ENCODE results near the gene S100A14. TPM values are rescaled to one million over a fixed set of nuclear protein-coding genes. Genes with fewer than 3 reads are reported as not detected.
A peak's percentile ranks its signal among the peaks of the same experiment; 100 is the strongest.

S100A14 gene
- total RNA-seq, result 1 to 10 TPM; 4.2 to 4.9 TPM

DNA sequence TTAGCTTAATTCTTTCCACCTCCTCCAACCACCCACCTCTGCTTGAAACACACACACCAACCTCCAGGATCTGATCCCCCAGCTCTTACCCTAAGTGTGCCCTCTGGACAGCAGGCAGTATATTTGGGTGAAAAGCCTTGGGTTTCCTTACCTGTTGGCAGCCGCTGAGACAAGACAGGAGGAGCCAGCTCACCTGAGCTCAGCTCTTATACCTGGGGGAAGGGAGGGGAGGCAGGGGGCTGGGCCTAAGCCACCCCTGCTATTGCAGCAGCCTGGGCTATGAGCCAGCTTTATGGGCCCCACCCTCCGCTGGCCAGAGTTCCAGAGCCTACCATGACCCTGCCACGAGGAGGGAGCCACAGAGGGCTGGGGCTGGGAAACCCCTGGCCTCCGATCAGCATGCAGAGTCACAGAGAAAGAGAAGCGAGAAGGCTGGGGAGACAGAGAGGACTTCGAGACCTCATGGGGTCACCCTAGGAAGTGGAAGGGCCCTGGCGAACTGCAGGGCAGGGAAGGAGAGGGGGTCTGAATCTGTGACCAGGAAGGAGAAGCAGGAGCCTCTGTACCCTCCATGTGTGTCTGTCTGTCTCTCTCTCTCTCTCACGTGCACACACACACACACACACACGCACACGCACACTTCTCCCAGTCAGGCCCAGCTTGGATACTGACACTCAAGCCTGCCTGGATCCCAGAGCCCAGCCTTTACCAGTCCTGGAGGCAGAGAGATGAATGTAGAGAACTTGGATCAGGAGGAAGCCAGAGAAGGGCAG is at the start of gene S100A14:
TSS of gene S100A14 (minus strand) at position 182 of the 773 bp plus-strand sequence. CDS start 467 bp downstream, outside the sequence.
- ATAC-seq (ENCODE audit: insufficient number of reproducible peaks, low FRiP score, low read depth) (no peak), DNase-seq (ENCODE audit: low spot score) (no peak)
- Histone ChIP-seq H3K27me3 (replicated peaks; ENCODE audit: insufficient read depth) (no peaks in the 10 kb centered on the region), H3K4me1 (ENCODE audit: control insufficient read depth in 1 of 2, low read depth in 2 of 2) (peaks cover 0 to 11% of the 10 kb centered on the region in 2 donors), H3K9me3 (no peaks in the 10 kb centered on the region), H3K27ac (no peak within 1 kb of the TSS), H3K36me3 (no peaks in the 10 kb centered on the region), H3K4me3 (no peak within 1 kb of the TSS)
- TF ChIP-seq, protein P1, sequence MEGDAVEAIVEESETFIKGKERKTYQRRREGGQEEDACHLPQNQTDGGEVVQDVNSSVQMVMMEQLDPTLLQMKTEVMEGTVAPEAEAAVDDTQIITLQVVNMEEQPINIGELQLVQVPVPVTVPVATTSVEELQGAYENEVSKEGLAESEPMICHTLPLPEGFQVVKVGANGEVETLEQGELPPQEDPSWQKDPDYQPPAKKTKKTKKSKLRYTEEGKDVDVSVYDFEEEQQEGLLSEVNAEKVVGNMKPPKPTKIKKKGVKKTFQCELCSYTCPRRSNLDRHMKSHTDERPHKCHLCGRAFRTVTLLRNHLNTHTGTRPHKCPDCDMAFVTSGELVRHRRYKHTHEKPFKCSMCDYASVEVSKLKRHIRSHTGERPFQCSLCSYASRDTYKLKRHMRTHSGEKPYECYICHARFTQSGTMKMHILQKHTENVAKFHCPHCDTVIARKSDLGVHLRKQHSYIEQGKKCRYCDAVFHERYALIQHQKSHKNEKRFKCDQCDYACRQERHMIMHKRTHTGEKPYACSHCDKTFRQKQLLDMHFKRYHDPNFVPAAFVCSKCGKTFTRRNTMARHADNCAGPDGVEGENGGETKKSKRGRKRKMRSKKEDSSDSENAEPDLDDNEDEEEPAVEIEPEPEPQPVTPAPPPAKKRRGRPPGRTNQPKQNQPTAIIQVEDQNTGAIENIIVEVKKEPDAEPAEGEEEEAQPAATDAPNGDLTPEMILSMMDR (IDR thresholded peaks at IDR 0.05), result no peak

DNA sequence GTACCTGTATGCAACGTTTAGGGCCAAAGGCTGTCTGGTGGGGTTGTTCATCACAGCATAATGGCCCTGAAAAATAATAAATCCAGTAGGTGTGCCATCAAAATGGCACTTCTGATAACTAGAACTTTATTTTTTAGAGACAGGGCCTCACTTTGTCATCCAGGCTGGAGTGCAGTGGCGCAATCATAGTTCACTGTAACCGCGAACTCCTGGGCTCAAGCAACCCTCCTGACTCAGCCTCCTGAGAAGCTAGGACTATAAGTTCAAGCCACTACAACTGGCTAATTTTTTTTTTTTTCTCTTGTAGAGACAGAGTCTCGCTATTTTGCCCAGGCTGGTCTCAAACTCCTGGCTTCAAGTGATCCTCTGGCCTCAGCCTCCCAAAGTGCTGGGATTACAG is 47.1 kb upstream of the S100A14 start:
- DNase-seq (ENCODE audit: low spot score), result no peak
- Histone ChIP-seq H3K27ac (no peak overlapping the region), H3K36me3 (peaks cover 71% of the 10 kb centered on the region), H3K4me3 (no peak overlapping the region), H3K27me3 (replicated peaks; ENCODE audit: insufficient read depth) (no peaks in the 10 kb centered on the region), H3K4me1 (ENCODE audit: control insufficient read depth in 1 of 2, low read depth in 2 of 2) (peaks cover 0 to 10% of the 10 kb centered on the region in 2 donors), H3K9me3 (no peaks in the 10 kb centered on the region)
- TF ChIP-seq, protein P1 (IDR thresholded peaks at IDR 0.05), result no peak
- no peak for ATAC-seq (ENCODE audit: insufficient number of reproducible peaks, low FRiP score, low read depth)

DNA sequence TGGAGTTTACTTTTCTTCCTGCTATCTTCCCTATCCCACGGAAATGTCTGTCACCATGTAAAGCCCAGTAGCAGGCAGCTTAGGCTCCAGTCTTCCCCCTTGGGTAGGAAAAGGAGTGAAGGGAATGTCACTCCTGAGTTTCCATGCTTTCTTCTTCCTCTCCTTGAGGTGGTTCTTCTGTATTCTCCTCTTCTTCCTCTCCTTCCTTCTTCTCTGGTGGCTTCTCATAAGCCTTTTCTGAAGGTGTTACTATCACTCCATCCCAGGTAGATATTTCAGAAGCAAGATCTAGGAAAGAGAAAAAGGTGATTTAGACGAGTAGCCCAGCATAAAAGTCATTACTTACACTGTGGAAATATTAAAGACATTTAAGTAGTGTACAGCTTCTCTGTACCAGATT is 46.1 kb upstream of the S100A14 start:
- H3K27me3 ChIP-seq (replicated peaks; ENCODE audit: insufficient read depth), result no peaks in the 10 kb centered on the region
- ATAC-seq (ENCODE audit: insufficient number of reproducible peaks, low FRiP score, low read depth) (no peak), DNase-seq (ENCODE audit: low spot score) (no peak)
- H3K4me3 ChIP-seq, result no peak overlapping the region
- H3K4me1 ChIP-seq (ENCODE audit: control insufficient read depth in 1 of 2, low read depth in 2 of 2), result peaks cover 0 to 10% of the 10 kb centered on the region in 2 donors
- no peaks in the 10 kb centered on the region for H3K9me3 ChIP-seq
- no peak overlapping the region for H3K27ac ChIP-seq
- TF ChIP-seq, protein P1 (IDR thresholded peaks at IDR 0.05), result no peak
- peaks cover 61% of the 10 kb centered on the region for H3K36me3 ChIP-seq

DNA sequence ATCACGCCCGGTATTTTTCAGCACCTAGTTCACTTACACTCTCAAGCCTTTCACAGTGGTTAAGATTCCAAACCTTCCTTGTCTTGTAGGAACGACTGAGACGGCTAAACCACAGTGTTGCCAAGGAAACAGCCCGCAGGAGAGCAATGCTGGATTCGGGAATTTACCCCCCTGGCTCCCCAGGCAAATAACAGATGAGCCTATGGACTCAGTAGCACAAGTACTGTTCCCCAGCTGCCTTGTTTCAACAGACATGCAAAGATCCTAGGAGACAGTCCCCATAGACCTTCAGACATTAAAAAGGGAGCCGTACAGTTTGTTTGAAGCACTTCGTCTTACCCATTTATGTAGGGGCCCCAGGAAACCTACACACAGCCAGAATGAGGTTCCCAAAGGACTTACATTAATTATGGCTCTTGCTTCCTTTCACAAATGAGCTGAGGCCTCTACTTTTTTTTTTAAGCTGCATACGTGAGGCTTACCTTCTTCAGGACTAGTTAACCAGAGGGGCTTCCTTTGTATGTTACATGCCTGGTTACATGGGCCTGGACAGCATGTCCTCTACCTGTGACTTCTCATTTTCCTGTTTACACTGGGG is 45.1 kb upstream of the S100A14 start:
- no peak overlapping the region for H3K4me3 ChIP-seq
- no peaks in the 10 kb centered on the region for H3K9me3 ChIP-seq
- H3K36me3 ChIP-seq, result peaks cover 51% of the 10 kb centered on the region
- no peaks in the 10 kb centered on the region for H3K27me3 ChIP-seq (replicated peaks; ENCODE audit: insufficient read depth)
- ATAC-seq (ENCODE audit: insufficient number of reproducible peaks, low FRiP score, low read depth), result no peak
- DNase-seq (ENCODE audit: low spot score), result no peak
- H3K4me1 ChIP-seq (ENCODE audit: control insufficient read depth in 1 of 2, low read depth in 2 of 2), result peaks cover 0 to 10% of the 10 kb centered on the region in 2 donors
- TF ChIP-seq, protein P1 (IDR thresholded peaks at IDR 0.05), result no peak
- H3K27ac ChIP-seq, result no peak overlapping the region

DNA sequence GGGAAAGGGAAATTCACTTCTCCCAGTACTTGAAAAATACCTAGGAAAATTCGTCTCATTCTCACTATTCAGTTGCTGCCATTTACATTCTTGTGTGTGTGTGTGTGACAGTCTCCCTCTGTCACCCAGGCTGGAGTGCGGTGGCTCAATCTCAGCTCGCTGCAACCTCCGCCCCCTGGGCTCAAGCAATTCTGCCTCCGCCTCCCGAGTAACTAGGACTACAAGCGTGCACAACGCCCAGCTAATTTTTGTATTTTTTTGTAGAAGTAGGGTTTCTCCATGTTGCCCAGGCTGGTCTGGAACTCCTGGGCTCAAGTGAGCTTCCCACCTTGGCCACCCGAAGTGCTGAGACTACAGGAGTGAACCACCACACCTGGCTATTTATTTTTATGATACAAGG is 43.5 kb upstream of the S100A14 start:
- TF ChIP-seq, protein P1 (IDR thresholded peaks at IDR 0.05), result no peak
- H3K4me3 ChIP-seq, result peak overlapping the region; percentile 98
- no peak for DNase-seq (ENCODE audit: low spot score)

More for the DNA sequence above, 43.5 kb upstream of the S100A14 start:
- no peaks in the 10 kb centered on the region for H3K9me3 ChIP-seq
- no peaks in the 10 kb centered on the region for H3K27me3 ChIP-seq (replicated peaks; ENCODE audit: insufficient read depth)
- ATAC-seq (ENCODE audit: insufficient number of reproducible peaks, low FRiP score, low read depth), result no peak
- H3K4me1 ChIP-seq (ENCODE audit: control insufficient read depth in 1 of 2, low read depth in 2 of 2), result peaks cover 0 to 10% of the 10 kb centered on the region in 2 donors
- peaks cover 35% of the 10 kb centered on the region for H3K36me3 ChIP-seq
- H3K27ac ChIP-seq, result peak overlapping the region; percentile 46 to 97

Data from thoracic aorta (tissue), 2 donors.